GM12878 (cell line): ENCODE measurements around the gene SLC34A3. TPM values are rescaled to one million over a fixed set of nuclear protein-coding genes. Genes with fewer than 3 reads are reported as not detected.
A peak's percentile ranks its signal among the peaks of the same experiment; 100 is the strongest.

Experiments used
- ATAC-seq: fragments of 200-7000 bp; cut with Tn5 transposase; 3 replicates; pipeline ENCODE4 v1.9.1; 2020; ENCODE audit warnings: mild to moderate bottlenecking, moderate library complexity
- BruUV-seq: library from RNA; stranded (reverse); fragments of 400-500 nt; replicated peaks from 2 replicates; lab custom pipeline; 2021; lab: Mats Ljungman, UMichigan
- CTCF ChIA-PET: fragments of 300-600 bp; sonication (Branson Sonifier 250); formaldehyde crosslinking; extraction: SDS; loops from one replicate; lab custom pipeline; 2021; ENCODE audit warnings: inconsistent platforms; lab: Yijun Ruan, JAX
- POLR2A ChIA-PET: fragments of 350-600 bp; formaldehyde crosslinking; extraction: SDS; loops from one replicate; lab custom pipeline; 2021; ENCODE audit warnings: inconsistent platforms; lab: Charles Lee
- RAD21 ChIA-PET: fragments of 300-600 bp; sonication (Branson Sonifier 250); formaldehyde crosslinking; loops from one replicate; lab custom pipeline; 2023; ENCODE audit warnings: antibody characterized with exemption; ENCODE audit not compliant: unreplicated experiment; lab: Charles Lee
- SMC1A ChIA-PET: fragments of 300-600 bp; sonication (Branson Sonifier 250); formaldehyde crosslinking; loops from one replicate; lab custom pipeline; 2023; ENCODE audit not compliant: unreplicated experiment, uncharacterized antibody; lab: Charles Lee
- DNase-seq: peaks from one replicate; pipeline ENCODE4 v3.0.0-alpha.2; 2011; ENCODE audit warnings: low read depth, low spot score
- FAIRE-seq: peaks from 3 replicates; lab custom pipeline; 2011; peaks lifted over from hg19 to GRCh38; lab: Jason Lieb, UNC
- H2AFZ ChIP-seq: 2 replicates; pipeline ENCODE4 v1.6.0; 2011; ENCODE audit warnings: low read depth, low read length, control low read depth; ENCODE audit not compliant: control insufficient read depth
- H3K27ac ChIP-seq: 2 replicates; pipeline ENCODE4 v1.5.1; 2011; ENCODE audit warnings: control low read depth; ENCODE audit not compliant: control insufficient read depth, insufficient read depth
- H3K27me3 ChIP-seq, 2 experiments: replicated peaks in 1 of 2; 2 replicates each; pipeline versions ENCODE4 v1.6.0 to v1.6.1; 2011; ENCODE audit warnings: low read length in 1 of 2; ENCODE audit not compliant: control insufficient read depth in 2 of 2, insufficient read depth in 2 of 2
- H3K36me3 ChIP-seq, 2 experiments: 2 replicates each; pipeline ENCODE4 v1.5.1; 2011; ENCODE audit warnings: low read length in 1 of 2; ENCODE audit not compliant: control insufficient read depth in 2 of 2, insufficient read depth in 2 of 2
- H3K4me1 ChIP-seq: 2 replicates; pipeline ENCODE4 v1.6.1; 2011; ENCODE audit warnings: mild to moderate bottlenecking, low read length, moderate library complexity, mixed read lengths; ENCODE audit not compliant: control insufficient read depth, insufficient read depth
- H3K4me2 ChIP-seq: 2 replicates; pipeline ENCODE4 v1.6.0; 2011; ENCODE audit warnings: control low read depth; ENCODE audit not compliant: control insufficient read depth, insufficient read depth
- H3K4me3 ChIP-seq: fragments of 200-600 bp; sonication (generic); 2 replicates; pipeline ENCODE4 v1.5.1; 2016
- H3K79me2 ChIP-seq: 2 replicates; pipeline ENCODE4 v1.6.0; 2011; ENCODE audit warnings: low read length; ENCODE audit not compliant: control insufficient read depth, insufficient read depth
- H3K9ac ChIP-seq: 2 replicates; pipeline ENCODE4 v1.8.0; 2011; ENCODE audit warnings: low read length, control low read depth, mixed read lengths; ENCODE audit not compliant: control insufficient read depth, insufficient read depth
- H3K9me3 ChIP-seq: replicated peaks from 3 replicates; pipeline ENCODE4 v1.5.1; 2011; ENCODE audit warnings: mild to moderate bottlenecking, low read length; ENCODE audit not compliant: control insufficient read depth, insufficient read depth
- H4K20me1 ChIP-seq: 2 replicates; pipeline ENCODE4 v1.6.0; 2011; ENCODE audit not compliant: control insufficient read depth, insufficient read depth
- BMI1 ChIP-seq: fragments of 450-650 bp; IDR thresholded peaks from 2 replicates; pipeline ENCODE4 v1.6.1; 2016; ENCODE audit warnings: mild to moderate bottlenecking, moderate library complexity, borderline replicate concordance
- CBX3 ChIP-seq: fragments of 200-600 bp; sonication (generic); IDR thresholded peaks from 2 replicates; pipeline ENCODE4 v1.6.1; 2016; ENCODE audit warnings: low read depth, borderline replicate concordance
- CREB1 ChIP-seq: IDR thresholded peaks from 2 replicates; pipeline ENCODE4 v1.6.1; 2012; ENCODE audit warnings: low read depth, mild to moderate bottlenecking, inconsistent platforms
- MEF2A ChIP-seq: IDR thresholded peaks from 2 replicates; pipeline ENCODE4 v1.6.1; 2011; ENCODE audit warnings: low read depth, mild to moderate bottlenecking, low read length, moderate library complexity; ENCODE audit not compliant: insufficient read depth
- NR2F1 ChIP-seq: fragments of 450-650 bp; conservative IDR thresholded peaks from 2 replicates; pipeline ENCODE4 v1.6.1; 2017; ENCODE audit warnings: mild to moderate bottlenecking
- POLR2AphosphoS5 ChIP-seq: IDR thresholded peaks from 2 replicates; pipeline ENCODE4 v1.6.1; 2011; ENCODE audit warnings: mild to moderate bottlenecking, low read length, inconsistent platforms
- RELA ChIP-seq: fragments of 450-650 bp; IDR thresholded peaks from 2 replicates; pipeline ENCODE4 v1.8.0; 2014; ENCODE audit warnings: borderline replicate concordance; ENCODE audit not compliant: partially characterized antibody
- RFX5 ChIP-seq: IDR thresholded peaks from 2 replicates; pipeline ENCODE4 v1.6.1; 2011; ENCODE audit warnings: low read depth, low read length, improper control_type of control experiment
- SP1 ChIP-seq: IDR thresholded peaks from one replicate; pipeline ENCODE4 v1.6.1; 2011; ENCODE audit warnings: low read depth, low read length
- SUZ12 ChIP-seq: fragments of 200-600 bp; sonication (generic); IDR thresholded peaks from one replicate; pipeline ENCODE4 v1.6.1; 2018; ENCODE audit warnings: antibody characterized with exemption, mild to moderate bottlenecking; ENCODE audit not compliant: unreplicated experiment
- ZBED1 ChIP-seq: IDR thresholded peaks from 2 replicates; pipeline ENCODE4 v1.6.1; 2016; ENCODE audit warnings: borderline replicate concordance
- WGBS: methylation state at CpG from one replicate; pipeline ENCODE4 v1.1.6; 2016; ENCODE audit warnings: low lambda C conversion rate; ENCODE audit not compliant: insufficient replicate concordance, insufficient coverage; ENCODE audit errors: missing lambda C conversion rate; 5-methylcytosine and 5-hydroxymethylcytosine counted together
- in situ Hi-C: fragments of 300-500 bp; cut with MboI; formaldehyde crosslinking; loops from 9 replicates; pipeline ENCODE4 v1.14.3; 2018; ENCODE audit warnings: mixed read lengths
- intact Hi-C: fragments of 100-400 bp; cut with micrococcal nuclease; formaldehyde crosslinking; loops from one replicate; pipeline ENCODE4 v1.14.2; 2022; ENCODE audit not compliant: unreplicated experiment
- polyA plus RNA-seq, 11 experiments: library from polyadenylated mRNA; depleted of rRNA in 4 of 11; unstranded in 6 of 11; stranded (reverse) in 5 of 11; fragments of >200 nt; fragmentation: Nextera tagmentation in 4 of 11; fragmentation: Illumina TruSeq in 1 of 11; extraction: Ambion mirVana in 4 of 11; extraction: Trizol in 1 of 11; gene quantifications; 1 replicate in 1 of 11; 2 replicates in 10 of 11; pipeline versions ENCODE4 v1.2.1 to v1.2.3, GENCODE V29; 2011 to 2016; ENCODE audit warnings: inconsistent platforms in 2 of 11, missing spikeins in 2 of 11, low read depth in 1 of 11
- total RNA-seq, 4 experiments: library from RNA; depleted of rRNA in 3 of 4; stranded (reverse); fragments of >200 nt in 3 of 4; fragmentation: Illumina TruSeq in 1 of 4; extraction: Trizol in 1 of 4; gene quantifications; 2 replicates each; pipeline versions ENCODE4 v1.2.1 to v1.2.3, GENCODE V29; 2013 to 2021
- TF ChIP-seq, protein P1 (sequence below): fragments of 450-650 bp; formaldehyde crosslinking; IDR thresholded peaks from 2 replicates; pipeline ENCODE4 v1.4.0; 2020; ENCODE audit warnings: mild to moderate bottlenecking, moderate library complexity
- TF ChIP-seq, protein P2 (sequence below): fragments of 450-650 bp; IDR thresholded peaks from 2 replicates; pipeline ENCODE4 v1.6.1; 2017; ENCODE audit warnings: borderline replicate concordance
- TF ChIP-seq, protein P3 (sequence below): fragments of 150-350 bp; IDR thresholded peaks from 2 replicates; pipeline ENCODE4 v1.6.1; 2016; ENCODE audit warnings: low read depth, low read length

Gene SLC34A3
- total and polyA plus RNA-seq, 10 of the 15 experiments (the other 5 are each of a cell fraction or from before 2014, with no cell fraction given), result not detected

DNA sequence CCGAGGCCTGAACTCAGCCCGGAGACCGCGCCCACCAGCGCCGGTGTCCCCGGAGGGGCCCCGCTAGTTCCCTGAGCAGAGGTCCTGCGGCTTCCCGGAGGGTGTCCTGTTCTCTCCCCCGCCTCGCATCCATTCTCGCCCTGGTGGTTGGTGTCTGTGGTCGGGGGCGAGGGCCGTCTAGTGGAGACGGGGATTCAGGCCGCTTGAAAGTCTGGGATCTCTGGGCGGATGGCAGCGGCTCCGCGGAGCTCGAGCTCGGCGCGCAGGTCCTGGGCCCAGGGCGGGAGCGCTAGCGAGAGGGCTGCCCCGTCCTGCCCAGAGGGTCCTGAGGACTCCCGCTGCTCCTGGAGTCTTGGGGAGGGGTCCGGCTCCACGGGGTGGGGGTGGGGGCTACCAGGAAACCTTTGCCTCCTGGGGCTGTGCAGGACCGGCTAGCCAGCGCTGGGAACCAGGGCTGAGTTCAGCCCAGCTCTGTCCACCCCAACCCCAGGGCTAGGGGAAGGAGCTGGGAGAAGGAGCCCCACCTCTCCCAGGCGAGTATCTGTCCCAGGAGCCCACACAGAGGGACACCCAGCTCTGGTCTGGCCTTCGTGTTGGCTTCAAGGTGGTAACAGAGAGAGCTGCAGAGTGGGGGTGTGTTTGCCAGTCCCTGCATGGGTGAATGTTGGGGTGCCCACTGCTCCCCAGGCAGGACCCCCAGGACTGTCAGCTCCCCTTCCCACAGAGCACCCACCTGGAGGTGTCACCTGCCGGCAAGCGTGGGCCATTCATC is 50.8 kb downstream of the SLC34A3 start:
- in situ Hi-C loops, result no loop called here
- no peak overlapping the region for H3K4me3 ChIP-seq

More for the DNA sequence above, 50.8 kb downstream of the SLC34A3 start:
- ATAC-seq (no peak), DNase-seq (no peak), FAIRE-seq (no peak)
- no TSS peak for BruUV-seq
- Histone ChIP-seq H3K79me2 (peaks cover 19% of the 10 kb centered on the region), H3K9ac (no peak overlapping the region), H3K4me2 (peak overlapping the region; percentile 44; the same call in 1 of the 2 replicates), H3K27ac (no peak overlapping the region), H3K27me3 (no peaks in the 10 kb centered on the region), H3K36me3 (no peaks in the 10 kb centered on the region; a peak in 3 of 4 replicates), H3K9me3 (no peaks in the 10 kb centered on the region), H2AFZ (no peak overlapping the region), H3K4me1 (peaks cover 24% of the 10 kb centered on the region), H4K20me1 (no peaks in the 10 kb centered on the region)
- ChIA-PET CTCF (interaction anchor here (0.7 to 2.0 kb wide), 2 partner anchors 41 to 45 kb away, joined by 3 to 14 read pairs; partner anchors contain the start of gene TUBB4B), RAD21 (no interaction called here), SMC1A (interaction anchor here (0.6 kb wide), 1 partner anchor 80 kb away, joined by 5 read pairs; no protein-coding TSS in a partner anchor), POLR2A (interaction anchor here (0.7 kb wide), 1 partner anchor 125 kb away, joined by 4 read pairs; no protein-coding TSS in a partner anchor)
- WGBS, result 97% methylated on average over 36 of the region's 39 CpGs
- TF ChIP-seq CREB1 (no peak), RELA (no peak), MEF2A (no peak), SP1 (no peak), BMI1 (no peak), ZBED1 (no peak), POLR2AphosphoS5 (no peak), SUZ12 (no peak), NR2F1 (no peak), RFX5 (no peak), CBX3 (no peak)
- TF ChIP-seq, protein P1, sequence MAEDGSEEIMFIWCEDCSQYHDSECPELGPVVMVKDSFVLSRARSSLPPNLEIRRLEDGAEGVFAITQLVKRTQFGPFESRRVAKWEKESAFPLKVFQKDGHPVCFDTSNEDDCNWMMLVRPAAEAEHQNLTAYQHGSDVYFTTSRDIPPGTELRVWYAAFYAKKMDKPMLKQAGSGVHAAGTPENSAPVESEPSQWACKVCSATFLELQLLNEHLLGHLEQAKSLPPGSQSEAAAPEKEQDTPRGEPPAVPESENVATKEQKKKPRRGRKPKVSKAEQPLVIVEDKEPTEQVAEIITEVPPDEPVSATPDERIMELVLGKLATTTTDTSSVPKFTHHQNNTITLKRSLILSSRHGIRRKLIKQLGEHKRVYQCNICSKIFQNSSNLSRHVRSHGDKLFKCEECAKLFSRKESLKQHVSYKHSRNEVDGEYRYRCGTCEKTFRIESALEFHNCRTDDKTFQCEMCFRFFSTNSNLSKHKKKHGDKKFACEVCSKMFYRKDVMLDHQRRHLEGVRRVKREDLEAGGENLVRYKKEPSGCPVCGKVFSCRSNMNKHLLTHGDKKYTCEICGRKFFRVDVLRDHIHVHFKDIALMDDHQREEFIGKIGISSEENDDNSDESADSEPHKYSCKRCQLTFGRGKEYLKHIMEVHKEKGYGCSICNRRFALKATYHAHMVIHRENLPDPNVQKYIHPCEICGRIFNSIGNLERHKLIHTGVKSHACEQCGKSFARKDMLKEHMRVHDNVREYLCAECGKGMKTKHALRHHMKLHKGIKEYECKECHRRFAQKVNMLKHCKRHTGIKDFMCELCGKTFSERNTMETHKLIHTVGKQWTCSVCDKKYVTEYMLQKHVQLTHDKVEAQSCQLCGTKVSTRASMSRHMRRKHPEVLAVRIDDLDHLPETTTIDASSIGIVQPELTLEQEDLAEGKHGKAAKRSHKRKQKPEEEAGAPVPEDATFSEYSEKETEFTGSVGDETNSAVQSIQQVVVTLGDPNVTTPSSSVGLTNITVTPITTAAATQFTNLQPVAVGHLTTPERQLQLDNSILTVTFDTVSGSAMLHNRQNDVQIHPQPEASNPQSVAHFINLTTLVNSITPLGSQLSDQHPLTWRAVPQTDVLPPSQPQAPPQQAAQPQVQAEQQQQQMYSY (CRISPR knock-in tag), result no peak
- TF ChIP-seq, protein P2, sequence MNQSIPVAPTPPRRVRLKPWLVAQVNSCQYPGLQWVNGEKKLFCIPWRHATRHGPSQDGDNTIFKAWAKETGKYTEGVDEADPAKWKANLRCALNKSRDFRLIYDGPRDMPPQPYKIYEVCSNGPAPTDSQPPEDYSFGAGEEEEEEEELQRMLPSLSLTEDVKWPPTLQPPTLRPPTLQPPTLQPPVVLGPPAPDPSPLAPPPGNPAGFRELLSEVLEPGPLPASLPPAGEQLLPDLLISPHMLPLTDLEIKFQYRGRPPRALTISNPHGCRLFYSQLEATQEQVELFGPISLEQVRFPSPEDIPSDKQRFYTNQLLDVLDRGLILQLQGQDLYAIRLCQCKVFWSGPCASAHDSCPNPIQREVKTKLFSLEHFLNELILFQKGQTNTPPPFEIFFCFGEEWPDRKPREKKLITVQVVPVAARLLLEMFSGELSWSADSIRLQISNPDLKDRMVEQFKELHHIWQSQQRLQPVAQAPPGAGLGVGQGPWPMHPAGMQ, result no peak
- TF ChIP-seq, protein P3, sequence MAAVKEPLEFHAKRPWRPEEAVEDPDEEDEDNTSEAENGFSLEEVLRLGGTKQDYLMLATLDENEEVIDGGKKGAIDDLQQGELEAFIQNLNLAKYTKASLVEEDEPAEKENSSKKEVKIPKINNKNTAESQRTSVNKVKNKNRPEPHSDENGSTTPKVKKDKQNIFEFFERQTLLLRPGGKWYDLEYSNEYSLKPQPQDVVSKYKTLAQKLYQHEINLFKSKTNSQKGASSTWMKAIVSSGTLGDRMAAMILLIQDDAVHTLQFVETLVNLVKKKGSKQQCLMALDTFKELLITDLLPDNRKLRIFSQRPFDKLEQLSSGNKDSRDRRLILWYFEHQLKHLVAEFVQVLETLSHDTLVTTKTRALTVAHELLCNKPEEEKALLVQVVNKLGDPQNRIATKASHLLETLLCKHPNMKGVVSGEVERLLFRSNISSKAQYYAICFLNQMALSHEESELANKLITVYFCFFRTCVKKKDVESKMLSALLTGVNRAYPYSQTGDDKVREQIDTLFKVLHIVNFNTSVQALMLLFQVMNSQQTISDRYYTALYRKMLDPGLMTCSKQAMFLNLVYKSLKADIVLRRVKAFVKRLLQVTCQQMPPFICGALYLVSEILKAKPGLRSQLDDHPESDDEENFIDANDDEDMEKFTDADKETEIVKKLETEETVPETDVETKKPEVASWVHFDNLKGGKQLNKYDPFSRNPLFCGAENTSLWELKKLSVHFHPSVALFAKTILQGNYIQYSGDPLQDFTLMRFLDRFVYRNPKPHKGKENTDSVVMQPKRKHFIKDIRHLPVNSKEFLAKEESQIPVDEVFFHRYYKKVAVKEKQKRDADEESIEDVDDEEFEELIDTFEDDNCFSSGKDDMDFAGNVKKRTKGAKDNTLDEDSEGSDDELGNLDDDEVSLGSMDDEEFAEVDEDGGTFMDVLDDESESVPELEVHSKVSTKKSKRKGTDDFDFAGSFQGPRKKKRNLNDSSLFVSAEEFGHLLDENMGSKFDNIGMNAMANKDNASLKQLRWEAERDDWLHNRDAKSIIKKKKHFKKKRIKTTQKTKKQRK, result no peak
- intact Hi-C loops, result no loop called here
